A673 (cell line): ENCODE measurements around the gene MYO7A. TPM values are rescaled to one million over a fixed set of nuclear protein-coding genes. Genes with fewer than 3 reads are reported as not detected.

Experiments used
- BruUV-seq: library from RNA; stranded (reverse); fragments of 400-500 nt; replicated peaks from 2 replicates; lab custom pipeline; 2021; lab: Mats Ljungman, UMichigan
- CTCF ChIA-PET: fragments of 300-600 bp; sonication (Branson Sonifier 250); formaldehyde crosslinking; loops from one replicate; lab custom pipeline; 2022; ENCODE audit warnings: antibody characterized with exemption; lab: Charles Lee
- POLR2A ChIA-PET: fragments of 300-600 bp; sonication (Branson Sonifier 250); formaldehyde crosslinking; loops from one replicate; lab custom pipeline; 2022; ENCODE audit warnings: antibody characterized with exemption; ENCODE audit not compliant: low non-redundant PET; lab: Charles Lee
- DNase-seq: peaks from one replicate; pipeline ENCODE4 v3.0.0-alpha.2; 2015; ENCODE audit warnings: low spot score
- H3K27ac ChIP-seq: fragments of 200-600 bp; sonication (generic); 2 replicates; pipeline ENCODE4 v1.5.1; 2016; ENCODE audit warnings: mixed run types, low read depth, mild to moderate bottlenecking, mixed read lengths, antibody characterized with exemption, low read length; ENCODE audit not compliant: poor library complexity, severe bottlenecking
- H3K27me3 ChIP-seq: fragments of 200-600 bp; sonication (generic); replicated peaks from 2 replicates; pipeline ENCODE4 v1.6.1; 2017; ENCODE audit warnings: mixed run types, low read depth, mild to moderate bottlenecking, mixed read lengths, antibody characterized with exemption, low read length; ENCODE audit not compliant: insufficient read depth, poor library complexity
- H3K36me3 ChIP-seq: fragments of 200-600 bp; sonication (generic); 2 replicates; pipeline ENCODE4 v1.6.1; 2016; ENCODE audit warnings: mixed run types, mild to moderate bottlenecking, mixed read lengths, antibody characterized with exemption, low read length; ENCODE audit not compliant: insufficient read depth, poor library complexity, severe bottlenecking
- H3K4me1 ChIP-seq: fragments of 200-600 bp; sonication (generic); 2 replicates; pipeline ENCODE4 v1.6.1; 2017; ENCODE audit warnings: mixed run types, mild to moderate bottlenecking, mixed read lengths, antibody characterized with exemption, low read length; ENCODE audit not compliant: insufficient read depth, poor library complexity, severe bottlenecking
- H3K4me3 ChIP-seq: fragments of 200-600 bp; sonication (generic); 2 replicates; pipeline ENCODE4 v1.5.1; 2016; ENCODE audit warnings: low read depth, mixed run types, mild to moderate bottlenecking, mixed read lengths, low read length; ENCODE audit not compliant: poor library complexity, severe bottlenecking
- H3K9me3 ChIP-seq: fragments of 200-600 bp; sonication (generic); 2 replicates; pipeline ENCODE4 v1.6.1; 2016; ENCODE audit warnings: mixed run types, low read depth, mild to moderate bottlenecking, mixed read lengths, antibody characterized with exemption, low read length; ENCODE audit not compliant: poor library complexity, severe bottlenecking
- EZH2 ChIP-seq: fragments of 200-600 bp; sonication (generic); IDR thresholded peaks from 2 replicates; pipeline ENCODE4 v1.6.1; 2017; ENCODE audit warnings: borderline replicate concordance, low read depth, mild to moderate bottlenecking, mixed read lengths, antibody characterized with exemption, low read length; ENCODE audit not compliant: poor library complexity, severe bottlenecking
- intact Hi-C: fragments of 100-400 bp; cut with micrococcal nuclease; formaldehyde crosslinking; loops from one replicate; pipeline ENCODE4 v1.10.0; 2022; ENCODE audit not compliant: unreplicated experiment
- total RNA-seq: library from RNA; stranded (reverse); gene quantifications from 2 replicates; pipeline ENCODE4 v1.2.3, GENCODE V29; 2021
- TF ChIP-seq, protein P1 (sequence below): fragments of 300-800, 200-600 bp; sonication (generic); conservative IDR thresholded peaks from 2 replicates; pipeline ENCODE4 v1.5.1; 2017; ENCODE audit warnings: low read depth, mild to moderate bottlenecking, antibody characterized with exemption, low read length, moderate library complexity, mixed read lengths

MYO7A gene
- total RNA-seq, 1 experiment from 2014 or later, result not detected

GRCh38 chr11:77121876-77122575, 6.0 kb upstream of the MYO7A start:
- H3K27me3 ChIP-seq, result no peaks in the 10 kb centered on the region
- H3K9me3 ChIP-seq, result no peaks in the 10 kb centered on the region
- ChIA-PET POLR2A (no interaction called here), CTCF (no interaction called here)
- no TSS peak for BruUV-seq
- H3K4me3 ChIP-seq, result no peak overlapping the region
- no peak overlapping the region for H3K27ac ChIP-seq
- TF ChIP-seq, protein P1, sequence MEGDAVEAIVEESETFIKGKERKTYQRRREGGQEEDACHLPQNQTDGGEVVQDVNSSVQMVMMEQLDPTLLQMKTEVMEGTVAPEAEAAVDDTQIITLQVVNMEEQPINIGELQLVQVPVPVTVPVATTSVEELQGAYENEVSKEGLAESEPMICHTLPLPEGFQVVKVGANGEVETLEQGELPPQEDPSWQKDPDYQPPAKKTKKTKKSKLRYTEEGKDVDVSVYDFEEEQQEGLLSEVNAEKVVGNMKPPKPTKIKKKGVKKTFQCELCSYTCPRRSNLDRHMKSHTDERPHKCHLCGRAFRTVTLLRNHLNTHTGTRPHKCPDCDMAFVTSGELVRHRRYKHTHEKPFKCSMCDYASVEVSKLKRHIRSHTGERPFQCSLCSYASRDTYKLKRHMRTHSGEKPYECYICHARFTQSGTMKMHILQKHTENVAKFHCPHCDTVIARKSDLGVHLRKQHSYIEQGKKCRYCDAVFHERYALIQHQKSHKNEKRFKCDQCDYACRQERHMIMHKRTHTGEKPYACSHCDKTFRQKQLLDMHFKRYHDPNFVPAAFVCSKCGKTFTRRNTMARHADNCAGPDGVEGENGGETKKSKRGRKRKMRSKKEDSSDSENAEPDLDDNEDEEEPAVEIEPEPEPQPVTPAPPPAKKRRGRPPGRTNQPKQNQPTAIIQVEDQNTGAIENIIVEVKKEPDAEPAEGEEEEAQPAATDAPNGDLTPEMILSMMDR, result no peak
- no peak for TF ChIP-seq EZH2
- intact Hi-C loops, result no loop called here
- no peaks in the 10 kb centered on the region for H3K4me1 ChIP-seq
- no peak for DNase-seq
- H3K36me3 ChIP-seq, result no peaks in the 10 kb centered on the region

DNA sequence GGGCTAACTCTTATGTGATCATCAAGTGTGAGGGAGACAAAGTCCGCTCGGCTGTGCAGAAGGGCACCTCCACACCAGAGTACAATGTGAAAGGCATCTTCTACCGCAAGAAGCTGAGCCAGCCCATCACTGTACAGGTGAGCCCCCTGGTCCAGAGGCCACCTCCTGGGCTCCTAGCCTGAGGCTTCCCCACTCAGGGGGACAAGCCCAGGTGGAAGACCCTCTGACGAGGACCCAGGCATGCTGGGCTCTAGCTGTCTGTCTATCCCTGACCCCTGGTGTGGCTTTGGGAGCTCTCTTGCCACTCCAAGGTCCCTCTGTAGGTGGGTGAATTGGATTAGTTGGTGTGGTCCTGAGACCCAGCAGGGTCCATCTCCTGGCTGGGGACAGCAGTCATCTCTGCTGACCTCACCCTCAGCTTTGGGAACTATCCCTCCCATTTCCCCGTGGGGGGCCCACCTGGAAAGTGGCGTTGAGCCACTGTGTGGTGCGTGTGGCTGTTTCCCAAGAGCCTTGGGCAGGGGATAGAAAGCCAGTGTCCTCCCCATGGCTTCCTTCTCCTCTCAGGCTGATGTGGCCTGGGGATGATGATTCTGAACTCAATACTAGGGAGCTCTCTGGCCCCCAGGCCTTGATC, 5.4 kb upstream of the MYO7A start:
- Histone ChIP-seq H3K27ac (no peak overlapping the region), H3K9me3 (no peaks in the 10 kb centered on the region), H3K4me3 (no peak overlapping the region), H3K4me1 (no peaks in the 10 kb centered on the region), H3K36me3 (no peaks in the 10 kb centered on the region), H3K27me3 (no peaks in the 10 kb centered on the region)
- DNase-seq, result no peak
- CTCF ChIA-PET, result no interaction called here
- BruUV-seq, result no TSS peak
- POLR2A ChIA-PET, result no interaction called here
- TF ChIP-seq, protein P1, result no peak
- TF ChIP-seq EZH2, result no peak
- intact Hi-C loops, result no loop called here

DNA sequence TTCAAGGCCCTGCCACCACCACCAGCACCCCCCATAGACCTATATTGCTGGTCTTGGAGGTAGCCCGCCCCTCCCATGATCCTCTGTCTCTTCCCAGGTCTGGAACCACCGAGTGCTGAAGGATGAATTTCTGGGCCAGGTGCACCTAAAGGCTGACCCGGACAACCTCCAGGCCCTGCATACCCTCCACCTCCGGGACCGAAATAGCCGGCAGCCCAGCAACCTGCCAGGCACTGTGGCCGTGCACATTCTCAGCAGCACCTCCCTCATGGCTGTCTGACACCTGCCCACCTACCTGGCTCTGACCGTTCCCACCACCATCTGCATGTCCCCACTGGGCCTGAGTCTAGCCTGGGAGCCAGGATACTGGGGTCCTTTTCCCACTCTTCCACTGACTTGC, 4.5 kb upstream of the MYO7A start:
- DNase-seq, result no peak
- Histone ChIP-seq H3K4me3 (no peak overlapping the region), H3K36me3 (no peaks in the 10 kb centered on the region), H3K27me3 (no peaks in the 10 kb centered on the region), H3K27ac (no peak overlapping the region), H3K4me1 (no peaks in the 10 kb centered on the region), H3K9me3 (no peaks in the 10 kb centered on the region)
- intact Hi-C loops, result no loop called here
- BruUV-seq, result no TSS peak
- ChIA-PET POLR2A (no interaction called here), CTCF (no interaction called here)
- no peak for TF ChIP-seq EZH2
- TF ChIP-seq, protein P1, result no peak
